Neuronal stem cell (in vitro differentiated cells): ENCODE measurements around the gene ETV7.

Source experiments
- DNase-seq: peaks from one replicate; pipeline ENCODE4 v3.0.0-alpha.2; 2013; ENCODE audit warnings: low spot score
- H2AFZ ChIP-seq: one replicate; pipeline ENCODE4 v1.6.1; 2013; ENCODE audit warnings: mild to moderate bottlenecking, low read length, inconsistent platforms
- H2AK5ac ChIP-seq: 2 replicates; pipeline ENCODE4 v1.6.1; 2013; ENCODE audit warnings: low read depth, mild to moderate bottlenecking, inconsistent platforms, low read length, moderate library complexity, mixed read lengths
- H2BK120ac ChIP-seq: 2 replicates; pipeline ENCODE4 v1.6.1; 2013; ENCODE audit warnings: low read depth, mild to moderate bottlenecking, inconsistent platforms, low read length, moderate library complexity, mixed read lengths
- H2BK12ac ChIP-seq: one replicate; pipeline ENCODE4 v1.6.1; 2013; ENCODE audit warnings: low read length, inconsistent platforms
- H2BK15ac ChIP-seq: 2 replicates; pipeline ENCODE4 v1.6.1; 2013; ENCODE audit warnings: mild to moderate bottlenecking, low read length, inconsistent platforms, mixed read lengths
- H2BK5ac ChIP-seq: one replicate; pipeline ENCODE4 v1.6.1; 2013; ENCODE audit warnings: inconsistent platforms, mild to moderate bottlenecking, low read length, moderate library complexity
- H3K14ac ChIP-seq: one replicate; pipeline ENCODE4 v1.6.1; 2013; ENCODE audit warnings: low read length, inconsistent platforms
- H3K18ac ChIP-seq: 2 replicates; pipeline ENCODE4 v1.6.1; 2013; ENCODE audit warnings: low read length, inconsistent platforms
- H3K23ac ChIP-seq: 2 replicates; pipeline ENCODE4 v1.6.1; 2013; ENCODE audit warnings: low read depth, mild to moderate bottlenecking, mixed read lengths, low read length, inconsistent platforms; ENCODE audit not compliant: poor library complexity
- H3K27ac ChIP-seq: replicated peaks from 3 replicates; pipeline ENCODE4 v1.5.1; 2013; ENCODE audit warnings: low read length, inconsistent platforms
- H3K27me3 ChIP-seq, 3 experiments: 2 replicates each; pipeline ENCODE4 v1.6.1; 2013; ENCODE audit warnings: low read length in 3 of 3, mild to moderate bottlenecking in 2 of 3, inconsistent platforms in 1 of 3, low read depth in 1 of 3, mixed read lengths in 1 of 3, moderate library complexity in 1 of 3; ENCODE audit not compliant: control insufficient read depth in 3 of 3, insufficient read depth in 3 of 3
- H3K36me3 ChIP-seq, 2 donors: replicated peaks in 1 of 2; 2 replicates each; pipeline ENCODE4 v1.6.1; 2013; ENCODE audit warnings: low read length in 2 of 2; ENCODE audit not compliant: control insufficient read depth in 2 of 2, insufficient read depth in 2 of 2
- H3K4ac ChIP-seq: 2 replicates; pipeline ENCODE4 v1.6.1; 2013; ENCODE audit warnings: inconsistent platforms, mild to moderate bottlenecking, low read length, moderate library complexity
- H3K4me1 ChIP-seq, 2 donors: 1 replicate in 1 of 2; 2 replicates in 1 of 2; pipeline ENCODE4 v1.6.1; 2013; ENCODE audit warnings: low read length in 2 of 2, low read depth in 1 of 2; ENCODE audit not compliant: control insufficient read depth in 2 of 2, insufficient read depth in 1 of 2
- H3K4me2 ChIP-seq: one replicate; pipeline ENCODE4 v1.6.1; 2013; ENCODE audit warnings: mild to moderate bottlenecking, low read length, inconsistent platforms; ENCODE audit not compliant: insufficient read depth, poor library complexity, severe bottlenecking
- H3K4me3 ChIP-seq, 2 donors: 2 replicates each; pipeline ENCODE4 v1.5.1; 2013; ENCODE audit warnings: low read length in 2 of 2, mild to moderate bottlenecking in 2 of 2, inconsistent platforms in 1 of 2, moderate library complexity in 1 of 2
- H3K79me1 ChIP-seq: one replicate; pipeline ENCODE4 v1.6.1; 2013; ENCODE audit warnings: low read depth, mild to moderate bottlenecking, inconsistent platforms, low read length, moderate library complexity
- H3K9ac ChIP-seq: one replicate; pipeline ENCODE4 v1.6.1; 2013; ENCODE audit warnings: mild to moderate bottlenecking, low read depth, low read length, inconsistent platforms; ENCODE audit not compliant: poor library complexity
- H3K9me3 ChIP-seq, 2 donors: replicated peaks in 1 of 2; 2 replicates each; pipeline versions ENCODE3 to v1.6.1; 2013; ENCODE audit warnings: low read length in 2 of 2, mild to moderate bottlenecking in 2 of 2, inconsistent platforms in 1 of 2, low read depth in 1 of 2, mixed read lengths in 1 of 2, moderate library complexity in 1 of 2; ENCODE audit not compliant: control insufficient read depth in 2 of 2, insufficient read depth in 1 of 2
- H4K8ac ChIP-seq: one replicate; pipeline ENCODE4 v1.6.1; 2013; ENCODE audit warnings: low read depth, mild to moderate bottlenecking, inconsistent platforms, low read length, moderate library complexity
- H4K91ac ChIP-seq: one replicate; pipeline ENCODE4 v1.6.1; 2013; ENCODE audit warnings: low read length, low read depth, mild to moderate bottlenecking, inconsistent platforms; ENCODE audit not compliant: poor library complexity
- WGBS, 2 donors: extraction: QIAGEN DNeasy Blood & Tissue Kit; methylation state at CpG; one replicate each; pipeline ENCODE4 v1.1.7; 2013; ENCODE audit warnings: missing lambda C conversion rate in 2 of 2, mixed read lengths in 1 of 2; ENCODE audit not compliant: insufficient read length in 2 of 2, insufficient replicate concordance in 1 of 2; ENCODE audit errors: extremely low coverage in 2 of 2; 5-methylcytosine and 5-hydroxymethylcytosine counted together

ETV7 gene

DNA sequence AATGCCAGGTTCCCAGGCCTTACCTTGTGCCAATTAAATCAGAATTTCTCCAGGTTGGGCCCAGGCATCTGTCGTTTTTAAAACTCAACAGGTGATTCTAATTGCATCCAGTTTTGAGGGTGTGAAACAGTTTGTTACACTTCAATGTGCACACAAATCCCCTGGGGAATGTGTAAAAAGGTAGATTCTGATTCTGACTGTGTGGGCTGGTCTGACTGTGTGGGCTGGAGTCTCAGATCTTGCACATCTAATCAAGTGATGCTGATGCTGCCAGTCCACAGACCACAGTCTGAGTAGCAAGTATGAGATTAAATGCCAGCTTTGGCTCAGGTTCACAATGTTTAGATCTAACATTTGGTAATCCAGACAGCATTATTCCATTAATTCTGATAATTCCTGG, 12.5 kb upstream of the ETV7 start:
- H3K36me3 ChIP-seq, result no peaks in the 10 kb centered on the region
- no peak overlapping the region for H2BK12ac ChIP-seq

DNA sequence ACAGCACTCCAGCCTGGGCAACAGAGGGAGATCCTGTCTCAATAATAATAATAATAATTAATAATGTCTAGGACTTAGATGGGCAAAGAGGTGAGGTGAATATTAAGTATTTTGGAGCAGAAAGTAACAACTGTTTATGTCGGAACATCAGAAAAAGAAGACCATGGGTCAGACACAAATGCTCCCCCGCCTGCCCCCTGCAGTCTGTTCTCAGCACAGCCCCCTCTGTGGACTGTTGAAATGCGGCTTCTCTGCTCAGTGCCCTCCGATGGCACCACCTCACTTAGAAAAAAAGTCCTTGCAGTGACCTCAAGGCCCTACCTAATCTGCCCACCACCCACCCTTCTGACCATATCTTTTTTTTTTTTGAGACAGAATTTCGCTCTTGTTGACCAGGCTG, 5.2 kb upstream of the ETV7 start:
- no peak overlapping the region for H2BK5ac ChIP-seq
- H3K14ac ChIP-seq, result no peak overlapping the region
- H3K4me3 ChIP-seq, result no peak overlapping the region
- no peak overlapping the region for H3K23ac ChIP-seq
- H2BK120ac ChIP-seq, result no peak overlapping the region
- H3K27me3 ChIP-seq, result peaks cover 8 to 60% (median 16%) of the 10 kb centered on the region in 3 experiments
- no peak overlapping the region for H2BK12ac ChIP-seq
- no peak overlapping the region for H3K4me2 ChIP-seq
- no peak overlapping the region for H2AK5ac ChIP-seq
- H3K36me3 ChIP-seq, result no peaks in the 10 kb centered on the region
- no peak overlapping the region for H3K9ac ChIP-seq
- DNase-seq, result no peak
- H3K4ac ChIP-seq, result no peak overlapping the region
- H3K4me1 ChIP-seq, result peaks cover 0 to 5% of the 10 kb centered on the region in 2 donors
- H4K8ac ChIP-seq, result no peak overlapping the region
- H2BK15ac ChIP-seq, result no peak overlapping the region
- no peaks in the 10 kb centered on the region for H3K79me1 ChIP-seq
- H3K27ac ChIP-seq, result no peak overlapping the region
- H3K18ac ChIP-seq, result no peak overlapping the region
- no peak overlapping the region for H2AFZ ChIP-seq
- WGBS, 2 donors, result no CpG with 5 or more reads among the region's 5 CpGs
- no peaks in the 10 kb centered on the region for H3K9me3 ChIP-seq
- no peak overlapping the region for H4K91ac ChIP-seq

More for the DNA sequence above, 12.5 kb upstream of the ETV7 start:
- no CpG with 5 or more reads among the region's 1 CpG for WGBS, 2 donors
- Histone ChIP-seq H3K4me3 (no peak overlapping the region), H2BK15ac (no peak overlapping the region), H4K8ac (no peak overlapping the region), H2BK120ac (no peak overlapping the region), H3K23ac (no peak overlapping the region), H3K14ac (no peak overlapping the region), H3K18ac (no peak overlapping the region), H3K9ac (no peak overlapping the region), H2BK5ac (no peak overlapping the region), H3K27ac (no peak overlapping the region), H3K4ac (no peak overlapping the region), H2AK5ac (no peak overlapping the region), H3K79me1 (no peaks in the 10 kb centered on the region), H3K9me3 (no peaks in the 10 kb centered on the region), H4K91ac (no peak overlapping the region), H3K4me2 (no peak overlapping the region), H3K4me1 (peaks cover 0 to 5% of the 10 kb centered on the region in 2 donors), H3K27me3 (peaks cover 0 to 12% (median 0%) of the 10 kb centered on the region in 3 experiments), H2AFZ (no peak overlapping the region)
- no peak for DNase-seq

DNA sequence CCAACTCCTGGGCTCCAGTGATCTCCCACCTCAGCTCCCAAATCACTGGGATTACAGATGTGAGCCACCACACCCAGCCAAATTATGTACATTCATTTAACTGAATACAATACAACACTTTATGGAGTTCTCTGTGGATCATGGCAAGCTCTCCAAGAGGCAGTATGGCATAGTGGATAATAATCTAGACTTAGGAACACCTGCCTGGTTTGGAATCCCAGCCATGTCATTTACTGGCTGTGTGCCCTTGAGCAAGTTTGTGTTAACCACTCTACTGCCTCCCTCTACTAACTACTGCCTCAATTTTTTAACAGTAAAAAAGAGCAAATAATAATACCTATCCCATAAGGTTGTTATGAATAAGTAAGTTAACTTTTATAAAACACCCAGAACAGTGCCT, 1.9 kb upstream of the ETV7 start:
- Histone ChIP-seq H2BK5ac (no peak overlapping the region), H2BK15ac (no peak overlapping the region), H3K27ac (no peak overlapping the region), H3K23ac (no peak overlapping the region), H4K91ac (no peak overlapping the region), H3K18ac (no peak overlapping the region), H3K79me1 (no peaks in the 10 kb centered on the region), H2BK12ac (no peak overlapping the region), H3K4me1 (peaks cover 6 to 9% of the 10 kb centered on the region in 2 donors), H3K9ac (no peak overlapping the region), H3K9me3 (no peaks in the 10 kb centered on the region), H3K4me2 (no peak overlapping the region), H4K8ac (no peak overlapping the region), H3K4ac (no peak overlapping the region), H3K36me3 (no peaks in the 10 kb centered on the region), H2AK5ac (no peak overlapping the region), H3K4me3 (no peak overlapping the region), H2AFZ (no peak overlapping the region), H2BK120ac (no peak overlapping the region), H3K27me3 (peaks cover 16 to 81% (median 36%) of the 10 kb centered on the region in 3 experiments), H3K14ac (no peak overlapping the region)
- DNase-seq, result no peak

DNA sequence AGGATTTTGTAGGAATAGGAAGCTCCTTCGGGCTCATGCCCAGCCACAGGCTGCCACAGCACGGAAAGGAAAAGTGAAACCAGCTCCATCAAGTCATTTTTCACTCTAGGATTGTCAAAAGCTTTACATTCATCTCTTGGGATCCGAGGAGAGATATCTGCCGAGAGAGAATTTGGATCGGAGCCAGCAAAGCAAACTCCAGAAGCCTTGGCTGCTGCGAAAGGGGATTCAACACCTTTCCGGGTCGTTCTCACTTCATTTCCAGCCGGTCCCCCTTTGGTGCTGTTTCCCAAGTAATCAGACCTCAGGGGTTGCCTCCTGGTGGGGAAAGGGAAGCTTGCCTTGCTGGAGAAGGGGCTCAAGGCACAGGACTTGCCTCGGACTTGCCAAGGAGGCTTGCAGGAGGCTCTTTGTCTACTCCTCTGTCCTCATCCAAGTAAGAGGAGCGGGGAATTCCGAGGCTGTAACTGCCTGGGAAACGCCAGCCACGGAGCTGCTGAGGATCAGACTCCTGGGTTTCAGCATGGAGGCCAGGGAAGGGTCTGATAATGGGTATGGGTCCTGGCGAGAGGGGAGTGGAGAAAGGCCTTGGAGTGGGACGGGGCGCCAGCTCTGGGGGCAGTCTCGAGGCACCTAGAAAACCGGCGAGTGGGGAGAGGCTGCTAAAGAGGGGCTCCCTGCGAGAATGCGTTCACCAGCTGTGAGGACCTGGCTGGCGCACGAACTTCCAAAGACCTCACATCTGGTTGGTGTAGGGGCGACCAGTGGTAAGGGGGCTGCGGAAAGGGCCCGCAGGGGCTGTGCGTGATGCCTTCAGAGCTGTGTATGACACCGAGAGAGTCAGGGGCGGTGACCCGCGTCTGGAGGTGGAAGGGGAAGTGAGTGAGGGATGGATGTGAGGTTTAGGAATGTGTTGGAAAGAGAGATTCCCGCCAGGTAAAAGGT, 702 bp downstream of the ETV7 start:
- Histone ChIP-seq H3K27ac (no peak overlapping the region), H2BK15ac (peak overlapping the region; percentile 32), H2AFZ (peak overlapping the region; percentile 85), H3K18ac (peak overlapping the region; percentile 84), H3K4ac (no peak overlapping the region), H3K36me3 (no peaks in the 10 kb centered on the region), H4K8ac (peak overlapping the region; percentile 17), H4K91ac (no peak overlapping the region), H3K9ac (peak overlapping the region; percentile 22), H3K23ac (peak overlapping the region; percentile 11), H3K79me1 (no peaks in the 10 kb centered on the region), H2BK12ac (peak overlapping the region; percentile 64), H2BK5ac (peak overlapping the region; percentile 6), H3K9me3 (no peaks in the 10 kb centered on the region), H3K27me3 (peaks cover 16 to 91% (median 36%) of the 10 kb centered on the region in 3 experiments), H3K4me3 (peak overlapping the region; percentile 24 to 33), H3K4me2 (peak overlapping the region; percentile 85), H3K4me1 (peaks cover 6 to 9% of the 10 kb centered on the region in 2 donors), H3K14ac (no peak overlapping the region), H2BK120ac (no peak overlapping the region), H2AK5ac (no peak overlapping the region)
- WGBS, 2 donors, result no CpG with 5 or more reads among the region's 33 CpGs
- no peak for DNase-seq
